NCI-H748 treated with DMSO at 0.1 percent for 48 hours (cell line): ENCODE measurements around the gene AGPAT1.
"Not testable (repeated sequence)": the region's sequence is repeated elsewhere in the genome, so short reads cannot be mapped to it uniquely, and the experiment has no call there.

Experiments used
- DNase-seq: peaks from one replicate; lab custom pipeline; 2025; lab: John Stamatoyannopoulos, UW

Gene AGPAT1

GRCh38 chr6:32186151-32186840 lies 10.4 kb upstream of the AGPAT1 start:
- DNase-seq = not testable (repeated sequence)

- DNase-seq = not testable (repeated sequence)
Observed at GRCh38 chr6:32185681-32186131, 9.8 kb upstream of the AGPAT1 start.

DNA sequence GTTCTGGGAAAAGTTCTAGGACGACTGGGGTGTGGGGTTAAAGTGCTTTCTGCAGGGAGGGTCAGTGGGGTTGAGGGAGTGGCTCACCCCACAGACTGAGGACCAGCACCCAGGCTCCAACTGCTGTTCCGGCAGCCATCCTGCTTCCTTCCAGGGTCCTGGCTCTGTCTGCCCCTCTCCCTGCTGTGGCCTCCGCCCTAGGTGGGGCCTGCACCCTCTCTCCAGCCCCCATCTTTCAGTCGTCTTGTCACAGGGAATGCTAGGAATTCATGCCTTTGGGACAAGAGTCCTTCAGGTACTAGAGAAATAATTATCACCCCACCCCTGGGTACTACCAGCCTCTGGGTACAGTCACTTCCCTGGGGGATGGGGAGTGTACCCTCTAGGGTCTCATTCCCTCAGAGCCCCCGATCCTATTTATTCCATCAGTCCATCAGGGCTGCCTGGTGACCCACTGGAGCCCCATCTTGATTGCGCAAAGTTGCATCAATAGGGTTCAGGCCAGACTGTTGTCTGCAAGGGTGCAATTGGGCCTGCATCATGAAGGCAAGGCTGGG lies 8.3 kb upstream of the AGPAT1 start, which contains the start of gene AGER:
TSS of gene AGER (minus strand) at position 170 of the 557 bp plus-strand sequence. CDS start at position 139, 31 bp downstream.
- no peak for DNase-seq

DNA sequence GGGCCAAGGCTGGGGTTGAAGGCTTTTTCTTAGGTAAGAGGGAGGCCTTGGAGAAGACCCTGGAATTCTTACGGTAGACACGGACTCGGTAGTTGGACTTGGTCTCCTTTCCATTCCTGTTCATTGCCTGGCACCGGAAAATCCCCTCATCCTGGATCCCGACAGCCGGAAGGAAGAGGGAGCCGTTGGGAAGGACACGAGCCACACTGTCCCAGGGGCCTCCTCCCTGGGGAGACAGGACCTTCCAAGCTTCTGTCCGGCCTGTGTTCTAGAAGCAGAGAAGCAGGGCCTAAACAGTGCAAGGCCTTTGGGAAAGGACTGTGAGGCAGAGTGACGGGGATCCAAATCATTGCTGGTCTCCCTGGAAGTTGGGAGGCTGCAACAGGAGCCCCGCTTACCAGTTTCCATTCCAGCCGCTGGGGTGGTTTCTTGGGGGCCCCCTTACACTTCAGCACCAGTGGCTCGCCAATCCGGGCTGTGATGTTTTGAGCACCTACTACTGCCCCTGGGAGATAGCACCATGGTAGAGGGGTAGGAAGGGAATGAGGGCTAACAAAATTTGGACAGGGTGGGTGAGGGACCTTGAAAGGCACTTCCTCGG lies 7.7 kb upstream of the AGPAT1 start:
- DNase-seq = no peak

DNA sequence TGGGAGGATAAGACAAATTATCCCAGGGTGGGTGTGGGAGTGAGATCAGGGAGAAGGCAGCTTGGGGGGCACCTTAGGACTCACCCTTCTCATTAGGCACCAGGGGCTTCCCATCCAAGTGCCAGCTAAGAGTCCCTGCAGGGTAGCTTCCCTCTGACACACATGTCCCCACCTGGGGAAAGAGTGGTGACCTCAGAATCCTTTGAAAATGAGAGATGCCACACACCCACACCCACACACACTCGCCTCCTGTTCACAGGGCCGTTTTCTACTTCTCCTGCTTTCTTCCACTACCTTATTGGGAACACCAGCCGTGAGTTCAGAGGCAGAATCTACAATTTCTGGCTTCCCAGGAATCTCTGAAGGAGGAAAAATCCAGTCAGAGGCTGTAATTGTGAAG lies 7.1 kb upstream of the AGPAT1 start:
- DNase-seq = no peak

DNA sequence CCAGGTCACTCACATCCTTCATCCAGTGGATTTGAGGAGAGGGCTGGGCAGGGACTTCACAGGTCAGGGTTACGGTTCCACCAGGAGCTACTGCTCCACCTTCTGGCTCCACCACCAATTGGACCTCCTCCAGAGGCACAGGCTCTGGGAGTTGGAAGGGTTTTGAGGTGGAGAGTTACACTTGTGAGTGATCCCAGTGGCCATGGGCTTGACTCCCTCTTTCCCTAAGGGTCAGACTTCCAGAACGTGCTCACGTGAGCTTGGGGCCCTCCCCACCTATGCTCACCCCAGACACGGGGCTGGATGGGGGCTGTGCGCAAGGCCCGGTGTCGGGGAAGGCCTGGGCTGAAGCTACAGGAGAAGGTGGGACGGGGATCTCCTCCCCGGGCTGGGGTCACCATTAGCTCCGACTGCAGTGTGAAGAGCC lies 6.7 kb upstream of the AGPAT1 start:
- no peak for DNase-seq

GRCh38 chr6:32181915-32182529 lies 6.1 kb upstream of the AGPAT1 start:
- DNase-seq = no peak

- no peak for DNase-seq
Observed at GRCh38 chr6:32181148-32181702, 5.3 kb upstream of the AGPAT1 start.

- DNase-seq = no peak
Observed at GRCh38 chr6:32179766-32180405, 4.0 kb upstream of the AGPAT1 start.

GRCh38 chr6:32178547-32179440 lies 2.9 kb upstream of the AGPAT1 start:
- DNase-seq = no peak

GRCh38 chr6:32177788-32178546 lies 2.1 kb upstream of the AGPAT1 start, which contains the start of gene RNF5:
Gene RNF5, plus strand, starts transcription at chr6:32178405. Its CDS starts 107 bp downstream, at chr6:32178512.
- peak; percentile 100 for DNase-seq

DNA sequence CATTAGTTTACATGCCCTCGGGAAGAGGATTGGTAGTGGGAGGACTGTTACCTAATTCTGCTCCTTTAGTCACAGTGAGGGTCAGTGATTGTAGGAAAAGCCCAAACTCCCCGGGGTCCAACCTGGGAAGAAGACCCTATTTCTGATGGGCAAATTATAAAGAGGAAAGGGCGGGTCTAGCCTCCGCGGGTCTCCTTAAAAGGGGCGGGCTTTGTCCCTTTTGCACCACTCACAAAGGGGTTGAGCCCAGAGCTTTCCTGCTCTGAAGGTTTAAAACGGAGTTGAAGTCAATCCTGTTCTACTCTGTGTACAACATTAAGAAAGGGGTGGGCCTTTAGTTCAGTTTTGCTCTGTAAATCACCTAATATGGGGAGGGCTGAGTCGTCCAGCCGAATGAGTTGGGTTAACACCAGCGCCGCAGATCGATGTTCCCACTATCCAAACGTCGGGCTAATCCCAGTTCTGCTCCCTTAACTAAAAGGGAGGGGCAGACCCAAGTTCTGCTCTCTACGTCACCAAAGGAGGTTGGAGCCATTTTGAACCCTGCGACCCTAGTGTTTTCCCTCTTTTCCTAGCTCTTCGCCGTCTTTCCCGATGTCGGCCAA lies 1.4 kb upstream of the AGPAT1 start:
- DNase-seq = peak; percentile 90

DNA sequence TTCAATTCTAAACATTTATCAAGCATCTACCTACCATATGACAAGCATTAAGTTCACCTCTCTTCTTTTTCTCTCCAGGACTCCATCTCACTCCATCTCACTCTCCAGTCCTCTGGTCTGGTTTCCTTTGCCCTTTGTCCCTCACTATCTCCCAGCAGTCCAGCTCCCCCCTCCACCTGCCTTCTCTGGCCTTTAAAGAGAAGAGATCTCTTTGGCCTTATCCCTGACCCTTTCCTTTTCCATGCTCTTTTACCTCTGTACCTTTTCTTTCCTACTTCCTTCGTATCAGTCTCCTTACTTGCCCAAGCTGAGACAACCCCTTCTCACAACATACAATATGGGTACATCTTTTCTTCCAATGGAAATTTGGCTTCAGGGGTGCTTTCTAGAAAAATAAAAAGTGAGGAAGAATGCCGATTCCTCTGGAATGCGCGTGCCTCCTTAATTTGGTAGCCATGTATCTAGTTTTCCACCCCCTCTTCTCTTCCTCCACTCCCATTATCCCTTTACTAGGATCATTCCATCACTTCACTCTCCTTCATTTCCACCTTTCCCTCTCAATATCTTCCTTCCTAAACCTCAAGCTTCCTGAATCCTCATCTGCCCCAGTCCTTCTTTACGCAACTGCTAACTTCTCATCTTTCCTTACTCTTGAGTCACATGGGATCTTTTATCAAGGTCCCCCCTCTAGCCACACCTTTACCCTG lies 745 bp upstream of the AGPAT1 start:
- peak; percentile 54 for DNase-seq

DNA sequence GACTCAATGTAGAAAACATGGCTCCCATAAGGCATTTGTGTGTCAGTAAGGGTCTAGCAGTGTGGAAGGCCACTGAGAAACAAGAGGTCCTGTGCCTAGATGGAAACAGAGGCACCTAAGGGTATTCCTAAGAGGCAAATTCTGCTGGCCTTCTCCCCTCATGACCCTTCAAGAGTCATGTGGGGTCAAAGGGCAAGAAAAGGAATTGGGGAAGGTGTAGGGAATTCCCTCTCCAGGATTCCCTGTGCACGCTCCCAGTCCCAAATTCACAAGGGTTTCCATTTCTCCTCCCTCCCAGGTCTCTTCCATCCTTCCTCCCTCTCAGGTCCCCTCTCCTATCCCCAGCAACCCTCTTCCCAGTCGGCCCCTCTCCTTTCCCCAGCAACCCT lies 568 bp downstream of the AGPAT1 start:
- DNase-seq = no peak

DNA sequence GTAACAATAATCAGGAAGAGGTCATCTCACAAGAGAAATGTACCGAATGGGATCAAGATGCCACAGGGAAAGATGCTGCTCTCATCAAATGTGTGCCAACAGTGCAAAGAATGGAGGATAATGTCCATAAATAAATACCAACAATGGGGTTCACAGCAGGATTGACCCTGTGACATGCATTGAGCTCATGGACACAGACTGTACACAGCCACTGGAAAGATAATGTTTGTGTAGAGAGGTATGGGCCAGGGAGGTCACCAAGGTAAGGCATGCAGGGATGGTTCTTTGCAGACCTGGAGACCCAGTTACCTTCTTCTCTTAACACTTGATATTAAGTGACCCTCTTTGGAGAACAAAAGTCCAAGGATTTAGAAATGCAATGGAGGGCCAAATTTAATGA lies 1.5 kb downstream of the AGPAT1 start:
- no peak for DNase-seq

DNA sequence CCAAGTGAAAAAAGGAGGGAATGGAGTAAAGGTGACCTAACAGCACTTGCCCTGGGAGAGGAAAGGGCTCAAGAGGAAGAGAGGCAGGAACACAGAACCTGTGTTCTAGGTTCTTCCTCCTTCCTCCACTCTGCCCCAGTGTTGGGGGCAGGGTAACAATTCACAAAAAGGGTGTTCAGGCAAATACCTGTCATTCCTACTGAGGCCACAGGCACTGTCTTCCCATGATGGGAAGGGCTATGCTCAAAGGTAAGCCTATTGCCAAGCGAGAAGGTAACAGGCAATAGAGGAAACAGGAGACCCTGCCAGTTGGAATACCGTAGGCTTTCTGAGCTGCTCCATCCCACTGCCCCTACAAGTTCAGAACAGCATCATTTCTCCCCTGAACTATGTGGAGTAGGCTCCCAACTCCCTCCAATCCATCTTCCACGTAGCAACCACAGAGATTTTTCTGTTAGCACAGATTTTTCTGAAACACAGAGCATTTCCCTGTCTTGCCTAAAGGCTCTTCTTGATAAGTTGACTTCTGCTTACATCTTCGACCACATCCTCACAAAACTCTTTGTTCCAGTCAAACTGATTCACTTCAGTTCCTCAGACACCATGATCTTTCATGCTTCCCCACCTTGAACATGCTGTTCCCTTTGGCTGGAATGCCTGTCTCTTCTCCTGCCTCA lies 2.7 kb downstream of the AGPAT1 start:
- DNase-seq = no peak

DNA sequence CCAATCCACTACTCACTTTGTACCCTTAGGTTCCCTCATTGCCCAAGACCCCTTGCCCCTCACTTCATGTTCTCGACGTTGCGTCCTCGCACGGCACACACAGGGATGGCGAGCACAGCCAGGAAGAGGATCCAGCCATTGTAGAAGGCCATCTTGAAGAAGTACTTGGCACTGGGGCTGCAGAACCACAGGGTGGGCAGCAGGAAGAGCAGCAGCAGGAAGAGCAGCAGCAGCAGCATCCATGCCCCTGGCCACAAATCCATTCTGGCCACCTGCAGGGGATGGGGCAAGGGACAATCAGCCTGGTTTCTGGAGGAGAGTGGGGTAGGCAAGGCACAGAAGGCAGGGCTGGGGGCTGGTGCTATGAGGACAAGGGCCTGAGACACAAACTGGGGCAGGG lies 4.7 kb downstream of the AGPAT1 start:
- DNase-seq = no peak

DNA sequence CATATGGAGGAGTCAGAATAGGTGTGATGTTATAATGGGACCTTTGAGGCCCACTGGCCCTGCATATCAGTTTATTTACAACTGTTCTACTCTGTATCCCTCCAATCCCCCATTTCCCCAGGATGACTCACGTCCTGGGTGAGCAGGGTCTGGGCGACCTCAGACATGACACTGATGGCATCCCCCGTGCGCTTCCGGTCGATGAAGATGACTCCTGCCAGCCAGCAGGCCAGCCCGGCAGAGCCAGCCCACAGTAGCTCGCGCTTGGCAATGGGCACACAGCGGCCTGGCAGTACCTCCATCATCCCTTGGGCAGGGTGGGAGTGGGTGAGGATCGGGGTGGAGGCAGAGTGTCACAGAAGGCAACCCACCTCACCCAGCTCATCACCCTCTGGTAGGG lies 5.6 kb downstream of the AGPAT1 start:
- DNase-seq = no peak
